ENCODE results near the gene DCBLD2. TPM values are rescaled to one million over a fixed set of nuclear protein-coding genes. Genes with fewer than 3 reads are reported as not detected.

The DCBLD2 gene
- total RNA-seq, 1 donor from 2014 or later = 19.4 TPM

GRCh38 chr3:98770261-98771039, 131.0 kb downstream of the DCBLD2 start:
- DNase-seq (ENCODE audit: low read depth in 2 of 2) = no peak

GRCh38 chr3:98769448-98769847, 132.0 kb downstream of the DCBLD2 start:
- DNase-seq (ENCODE audit: low read depth in 2 of 2) = no peak

GRCh38 chr3:98768961-98769360, 132.5 kb downstream of the DCBLD2 start:
- DNase-seq (ENCODE audit: low read depth in 2 of 2) = peak in 1 of 2 donors; percentile 51

- DNase-seq (ENCODE audit: low read depth in 2 of 2) = no peak
Measured at GRCh38 chr3:98766924-98767323, 134.6 kb downstream of the DCBLD2 start.

GRCh38 chr3:98765721-98766120, 135.8 kb downstream of the DCBLD2 start:
- peak; percentile 38 to 82 for DNase-seq (ENCODE audit: low read depth in 2 of 2)

- DNase-seq (ENCODE audit: low read depth in 2 of 2) = no peak
Measured at GRCh38 chr3:98764472-98764884, 137.0 kb downstream of the DCBLD2 start.

GRCh38 chr3:98763819-98764418, 137.6 kb downstream of the DCBLD2 start:
- no peak for DNase-seq (ENCODE audit: low read depth in 2 of 2)

- DNase-seq (ENCODE audit: low read depth in 2 of 2) = peak; percentile 85
Measured at GRCh38 chr3:98763076-98763475, 138.4 kb downstream of the DCBLD2 start, which contains the start of gene ST3GAL6. Gene ST3GAL6, plus strand, starts transcription at chr3:98763340. Its CDS starts 5,101 bp downstream, at chr3:98768441.

- DNase-seq (ENCODE audit: low read depth in 2 of 2) = no peak
Measured at GRCh38 chr3:98761643-98762229, 139.8 kb downstream of the DCBLD2 start.

GRCh38 chr3:98759629-98760028, 141.9 kb downstream of the DCBLD2 start:
- no peak for DNase-seq (ENCODE audit: low read depth in 2 of 2)

- DNase-seq (ENCODE audit: low read depth in 2 of 2) = no peak
Measured at GRCh38 chr3:98755601-98756000, 145.9 kb downstream of the DCBLD2 start.

GRCh38 chr3:98754483-98754882, 147.0 kb downstream of the DCBLD2 start:
- DNase-seq (ENCODE audit: low read depth in 2 of 2) = no peak

- DNase-seq (ENCODE audit: low read depth in 2 of 2) = no peak
Measured at GRCh38 chr3:98750276-98750919, 151.1 kb downstream of the DCBLD2 start.

- peak in 1 of 2 donors; percentile 37 for DNase-seq (ENCODE audit: low read depth in 2 of 2)
Measured at GRCh38 chr3:98746882-98747281, 154.6 kb downstream of the DCBLD2 start.

GRCh38 chr3:98746122-98746521, 155.4 kb downstream of the DCBLD2 start:
- no peak for DNase-seq (ENCODE audit: low read depth in 2 of 2)

Other genes starting within 250 kb of the DCBLD2 start
- gene ST3GAL6, start 138.4 kb downstream of the DCBLD2 start, total RNA-seq = 7.2 and 44.5 TPM in 2 replicates